ENCODE results near the gene SPEM1. TPM values are rescaled to one million over a fixed set of nuclear protein-coding genes. Genes with fewer than 3 reads are reported as not detected.

The SPEM1 gene
- total RNA-seq, 1 donor from 2014 or later: 0.26 TPM

GRCh38 chr17:7394452-7395191 is 25.5 kb upstream of the SPEM1 start, which contains the start of gene PLSCR3:
TSS of gene PLSCR3 (minus strand) at chr17:7394525. CDS start at chr17:7394110, 415 bp downstream.
- TF ChIP-seq, protein P1, sequence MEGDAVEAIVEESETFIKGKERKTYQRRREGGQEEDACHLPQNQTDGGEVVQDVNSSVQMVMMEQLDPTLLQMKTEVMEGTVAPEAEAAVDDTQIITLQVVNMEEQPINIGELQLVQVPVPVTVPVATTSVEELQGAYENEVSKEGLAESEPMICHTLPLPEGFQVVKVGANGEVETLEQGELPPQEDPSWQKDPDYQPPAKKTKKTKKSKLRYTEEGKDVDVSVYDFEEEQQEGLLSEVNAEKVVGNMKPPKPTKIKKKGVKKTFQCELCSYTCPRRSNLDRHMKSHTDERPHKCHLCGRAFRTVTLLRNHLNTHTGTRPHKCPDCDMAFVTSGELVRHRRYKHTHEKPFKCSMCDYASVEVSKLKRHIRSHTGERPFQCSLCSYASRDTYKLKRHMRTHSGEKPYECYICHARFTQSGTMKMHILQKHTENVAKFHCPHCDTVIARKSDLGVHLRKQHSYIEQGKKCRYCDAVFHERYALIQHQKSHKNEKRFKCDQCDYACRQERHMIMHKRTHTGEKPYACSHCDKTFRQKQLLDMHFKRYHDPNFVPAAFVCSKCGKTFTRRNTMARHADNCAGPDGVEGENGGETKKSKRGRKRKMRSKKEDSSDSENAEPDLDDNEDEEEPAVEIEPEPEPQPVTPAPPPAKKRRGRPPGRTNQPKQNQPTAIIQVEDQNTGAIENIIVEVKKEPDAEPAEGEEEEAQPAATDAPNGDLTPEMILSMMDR (conservative IDR thresholded peaks at IDR 0.05): peak; percentile 64
- peaks cover 17% of the 10 kb centered on the region for H3K4me1 Mint-ChIP-seq
- H3K4me3 Mint-ChIP-seq: peak within 1 kb of the TSS; percentile 88
- no peaks in the 10 kb centered on the region for H3K36me3 Mint-ChIP-seq (ENCODE audit: low read depth)
- H3K27me3 Mint-ChIP-seq (ENCODE audit: low read depth): no peaks in the 10 kb centered on the region
- no peaks in the 10 kb centered on the region for H3K9me3 Mint-ChIP-seq
- DNase-seq (ENCODE audit: low read depth, low spot score): peak; percentile 81
- H3K27ac Mint-ChIP-seq (ENCODE audit: unreplicated experiment): peak within 1 kb of the TSS; percentile 92

DNA sequence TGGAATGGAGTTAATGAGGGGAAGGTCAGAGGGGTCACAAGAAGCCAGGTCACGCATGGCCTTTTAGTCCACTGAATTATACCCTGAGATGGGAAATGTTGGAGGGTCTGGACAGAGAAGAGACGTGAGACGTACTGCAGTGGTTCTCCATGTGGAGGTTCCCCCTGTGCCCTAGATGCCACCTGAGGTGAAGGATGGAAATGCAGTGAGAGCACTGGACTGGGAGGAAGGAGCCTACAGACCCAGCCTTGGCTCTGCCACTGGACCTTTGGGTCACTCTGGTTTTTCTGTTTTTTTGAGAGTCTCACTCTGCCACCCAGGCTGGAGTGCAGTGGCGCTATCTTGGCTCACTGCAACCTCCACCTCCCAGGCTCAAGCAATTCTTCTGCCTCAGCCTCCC is 24.0 kb upstream of the SPEM1 start:
- Mint-ChIP-seq H3K27me3 (ENCODE audit: low read depth) (no peaks in the 10 kb centered on the region), H3K36me3 (ENCODE audit: low read depth) (no peaks in the 10 kb centered on the region), H3K27ac (ENCODE audit: unreplicated experiment) (no peak overlapping the region), H3K9me3 (no peaks in the 10 kb centered on the region), H3K4me3 (peak overlapping the region; percentile 41), H3K4me1 (peaks cover 20% of the 10 kb centered on the region)
- no peak for DNase-seq (ENCODE audit: low read depth, low spot score)
- TF ChIP-seq, protein P1 (conservative IDR thresholded peaks at IDR 0.05): no peak

- no peaks in the 10 kb centered on the region for H3K27me3 Mint-ChIP-seq (ENCODE audit: low read depth)
- peak overlapping the region; percentile 71 for H3K4me3 Mint-ChIP-seq
- no peaks in the 10 kb centered on the region for H3K9me3 Mint-ChIP-seq
- TF ChIP-seq, protein P1 (conservative IDR thresholded peaks at IDR 0.05): no peak
- peaks cover 3% of the 10 kb centered on the region for H3K36me3 Mint-ChIP-seq (ENCODE audit: low read depth)
- H3K4me1 Mint-ChIP-seq: peaks cover 32% of the 10 kb centered on the region
- no peak for DNase-seq (ENCODE audit: low read depth, low spot score)
- no peak overlapping the region for H3K27ac Mint-ChIP-seq (ENCODE audit: unreplicated experiment)
Measured at GRCh38 chr17:7398612-7399011, 21.5 kb upstream of the SPEM1 start.

DNA sequence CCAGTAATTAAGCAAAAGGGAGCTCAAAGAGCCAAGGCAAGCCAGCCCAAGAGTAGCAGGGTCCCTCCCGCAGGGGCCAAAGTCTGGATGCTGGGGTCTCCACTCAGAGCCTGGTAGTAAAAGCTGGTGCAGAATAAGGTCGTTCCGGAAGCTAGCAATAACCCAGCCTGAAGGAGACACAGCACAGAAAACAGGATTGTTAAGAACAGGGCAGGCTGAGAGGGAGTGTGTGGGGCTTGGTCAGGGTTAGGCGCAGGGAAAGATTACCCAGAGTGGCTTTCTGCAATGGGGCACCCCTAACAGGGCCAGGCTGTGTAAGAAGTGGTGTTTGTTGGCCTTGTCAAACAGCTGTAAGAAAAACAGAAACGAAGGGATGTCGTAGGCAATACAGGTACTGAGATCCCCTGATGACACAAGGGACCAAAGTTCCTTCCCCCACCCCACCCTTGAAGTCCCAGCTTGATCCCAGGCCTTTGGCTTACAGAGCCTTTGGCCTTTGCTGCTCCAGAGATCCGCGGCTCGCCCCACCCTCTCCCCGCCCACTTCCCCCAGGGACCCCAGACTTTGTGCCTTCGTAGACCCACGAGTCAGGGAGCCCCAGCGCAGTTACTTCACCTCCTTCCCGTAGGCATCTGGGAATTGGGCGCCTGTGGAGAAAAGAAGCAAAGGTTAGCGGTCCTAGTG is 16.9 kb upstream of the SPEM1 start:
- peak overlapping the region; percentile 97 for H3K4me3 Mint-ChIP-seq
- TF ChIP-seq, protein P1 (conservative IDR thresholded peaks at IDR 0.05): no peak
- H3K4me1 Mint-ChIP-seq: peaks cover 48% of the 10 kb centered on the region
- peak; percentile 34 for DNase-seq (ENCODE audit: low read depth, low spot score)
- H3K9me3 Mint-ChIP-seq: no peaks in the 10 kb centered on the region
- peaks cover 3% of the 10 kb centered on the region for H3K36me3 Mint-ChIP-seq (ENCODE audit: low read depth)
- H3K27ac Mint-ChIP-seq (ENCODE audit: unreplicated experiment): peak overlapping the region; percentile 92
- H3K27me3 Mint-ChIP-seq (ENCODE audit: low read depth): no peaks in the 10 kb centered on the region

GRCh38 chr17:7403727-7403976 is 16.5 kb upstream of the SPEM1 start:
- peaks cover 3% of the 10 kb centered on the region for H3K36me3 Mint-ChIP-seq (ENCODE audit: low read depth)
- no peak for DNase-seq (ENCODE audit: low read depth, low spot score)
- no peaks in the 10 kb centered on the region for H3K9me3 Mint-ChIP-seq
- peaks cover 43% of the 10 kb centered on the region for H3K4me1 Mint-ChIP-seq
- H3K4me3 Mint-ChIP-seq: peak overlapping the region; percentile 97
- H3K27ac Mint-ChIP-seq (ENCODE audit: unreplicated experiment): peak overlapping the region; percentile 81
- TF ChIP-seq, protein P1 (conservative IDR thresholded peaks at IDR 0.05): no peak
- no peaks in the 10 kb centered on the region for H3K27me3 Mint-ChIP-seq (ENCODE audit: low read depth)

Data from neural crest cell (in vitro differentiated cells).